Mucosa of rectum (tissue), 2 donors: ENCODE measurements around the gene MYO6.

Source experiments
- H3K27ac ChIP-seq, 2 donors: one replicate each; pipeline ENCODE4 v1.7.0; 2013; ENCODE audit warnings: inconsistent platforms in 2 of 2, low read depth in 2 of 2, low read length in 2 of 2
- H3K27me3 ChIP-seq, 2 donors: one replicate each; pipeline ENCODE4 v1.7.0; 2013; ENCODE audit warnings: low read length in 2 of 2; ENCODE audit not compliant: control insufficient read depth in 2 of 2, insufficient read depth in 2 of 2
- H3K36me3 ChIP-seq, 2 donors: one replicate each; pipeline ENCODE4 v1.7.0; 2013; ENCODE audit warnings: low read length in 2 of 2; ENCODE audit not compliant: control insufficient read depth in 2 of 2, insufficient read depth in 2 of 2
- H3K4me1 ChIP-seq, 2 donors: one replicate each; pipeline ENCODE4 v1.7.0; 2013; ENCODE audit warnings: low read length in 2 of 2, mild to moderate bottlenecking in 1 of 2; ENCODE audit not compliant: control insufficient read depth in 2 of 2, insufficient read depth in 2 of 2
- H3K4me3 ChIP-seq, 2 donors: one replicate each; pipeline ENCODE4 v1.7.0; 2013; ENCODE audit warnings: low read length in 2 of 2
- H3K9ac ChIP-seq, 2 donors: one replicate each; pipeline ENCODE4 v1.7.0; 2013; ENCODE audit warnings: low read length in 2 of 2, low read depth in 1 of 2, mild to moderate bottlenecking in 1 of 2
- H3K9me3 ChIP-seq, 2 donors: one replicate each; pipeline ENCODE4 v1.7.0; 2013; ENCODE audit warnings: low read length in 2 of 2; ENCODE audit not compliant: control insufficient read depth in 2 of 2
- donor health status: healthy.
- donor health status: Normal muscosa, but diverticular disease.

Gene MYO6

GRCh38 chr6:75746221-75746620 is 2.8 kb upstream of the MYO6 start:
- H3K4me3 ChIP-seq = no peak overlapping the region
- no peak overlapping the region for H3K9ac ChIP-seq
- H3K9me3 ChIP-seq = no peaks in the 10 kb centered on the region
- H3K4me1 ChIP-seq = peaks cover 0 to 4% of the 10 kb centered on the region in 2 donors
- H3K36me3 ChIP-seq = no peaks in the 10 kb centered on the region
- no peaks in the 10 kb centered on the region for H3K27me3 ChIP-seq
- H3K27ac ChIP-seq = no peak overlapping the region

- Histone ChIP-seq H3K4me1 (peaks cover 2 to 7% of the 10 kb centered on the region in 2 donors), H3K27ac (no peak overlapping the region), H3K27me3 (no peaks in the 10 kb centered on the region), H3K36me3 (no peaks in the 10 kb centered on the region), H3K9ac (no peak overlapping the region), H3K9me3 (no peaks in the 10 kb centered on the region), H3K4me3 (no peak overlapping the region)
These were observed 1.7 kb upstream of the MYO6 start for GRCh38 chr6:75747152-75747992.

DNA sequence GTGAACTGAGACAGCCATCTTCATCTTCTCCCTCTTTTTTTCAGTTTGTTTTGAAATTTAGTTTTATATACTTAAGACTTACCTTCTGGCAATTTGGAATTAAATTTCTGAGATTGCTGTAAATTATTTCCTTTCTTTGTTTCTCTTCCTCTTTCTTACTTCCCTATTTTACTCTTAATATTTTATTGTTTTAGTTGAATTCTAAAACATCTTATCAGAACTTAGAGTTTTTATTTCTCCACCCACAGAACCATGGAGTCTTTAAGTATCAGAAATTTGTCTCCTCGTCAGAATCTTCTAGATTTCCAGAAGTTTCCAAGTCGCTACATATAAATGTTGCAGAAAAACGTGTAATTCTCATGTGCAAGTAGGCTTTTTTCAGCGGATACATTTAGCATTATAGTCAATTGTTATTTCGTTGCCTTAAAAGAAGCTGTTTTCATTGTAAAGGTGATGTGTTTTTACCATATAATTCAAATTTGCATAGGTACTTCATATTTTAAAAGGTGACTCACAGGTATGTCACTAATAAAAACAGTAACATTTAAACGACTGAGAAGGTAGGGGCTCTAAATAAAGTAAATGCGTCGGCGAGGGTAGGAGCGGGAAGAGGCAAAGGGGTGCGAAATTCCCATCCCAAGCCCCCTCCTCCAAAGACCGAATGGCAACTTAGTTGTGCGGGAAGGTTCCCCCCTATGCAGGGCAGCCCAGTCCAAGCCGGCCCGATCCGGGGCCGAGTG is 866 bp upstream of the MYO6 start:
- Histone ChIP-seq H3K36me3 (no peaks in the 10 kb centered on the region), H3K27ac (peak overlapping the region; percentile 93 to 95), H3K27me3 (no peaks in the 10 kb centered on the region), H3K4me1 (peaks cover 2 to 7% of the 10 kb centered on the region in 2 donors), H3K9ac (peak overlapping the region; percentile 92 to 96), H3K4me3 (peak overlapping the region; percentile 95 to 99), H3K9me3 (no peaks in the 10 kb centered on the region)

GRCh38 chr6:75751443-75751842 is 2.4 kb downstream of the MYO6 start:
- H3K27ac ChIP-seq = no peak overlapping the region
- H3K4me1 ChIP-seq = peaks cover 2 to 3% of the 10 kb centered on the region in 2 donors
- peak overlapping the region in 1 of 2 donors; percentile 9 for H3K4me3 ChIP-seq
- H3K36me3 ChIP-seq = no peaks in the 10 kb centered on the region
- H3K9ac ChIP-seq = no peak overlapping the region
- no peaks in the 10 kb centered on the region for H3K27me3 ChIP-seq
- no peaks in the 10 kb centered on the region for H3K9me3 ChIP-seq

DNA sequence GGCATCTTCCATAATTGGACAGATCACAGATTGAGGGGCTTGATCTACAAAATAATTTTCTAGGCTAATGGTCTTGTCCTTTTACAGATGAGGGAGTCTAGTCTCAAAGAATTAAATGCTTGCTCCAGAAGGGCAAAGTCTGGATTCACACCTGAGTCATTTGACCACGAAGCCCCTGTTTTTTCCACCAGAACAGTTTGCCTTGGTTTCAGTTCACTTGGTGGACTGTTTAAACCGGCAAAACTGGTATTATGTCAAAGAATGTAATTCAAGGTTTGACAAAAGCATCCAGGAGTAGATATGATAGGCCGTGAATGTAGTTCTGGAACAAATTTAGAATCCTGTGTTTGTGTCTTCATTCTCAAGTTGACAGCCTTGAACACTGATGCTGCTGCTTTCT is 3.3 kb downstream of the MYO6 start:
- H3K4me3 ChIP-seq = no peak overlapping the region
- H3K4me1 ChIP-seq = peaks cover 2 to 3% of the 10 kb centered on the region in 2 donors
- H3K9ac ChIP-seq = no peak overlapping the region
- no peaks in the 10 kb centered on the region for H3K9me3 ChIP-seq
- no peaks in the 10 kb centered on the region for H3K36me3 ChIP-seq
- H3K27me3 ChIP-seq = no peaks in the 10 kb centered on the region
- no peak overlapping the region for H3K27ac ChIP-seq

DNA sequence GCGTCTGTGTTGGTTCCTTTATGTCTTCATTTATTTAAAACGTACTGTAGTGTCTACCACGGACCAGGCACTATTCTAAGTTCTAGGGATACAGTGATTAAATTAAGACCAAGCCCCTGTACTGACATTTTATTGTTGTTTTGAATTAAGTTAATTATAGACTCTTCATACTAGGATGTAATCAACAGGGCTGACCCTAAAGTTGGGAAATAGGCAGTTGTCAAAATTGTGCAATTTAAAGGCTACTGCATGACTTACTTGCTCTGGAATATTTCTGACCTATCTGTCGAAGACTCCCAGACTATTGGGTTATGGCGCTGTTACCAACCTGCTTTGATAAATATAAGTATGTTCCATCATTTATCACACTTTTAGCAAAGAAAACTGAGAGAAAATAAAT is 6.7 kb downstream of the MYO6 start:
- H3K4me3 ChIP-seq = no peak overlapping the region
- no peak overlapping the region for H3K27ac ChIP-seq
- peaks cover 0 to 3% of the 10 kb centered on the region in 2 donors for H3K27me3 ChIP-seq
- no peaks in the 10 kb centered on the region for H3K36me3 ChIP-seq
- peaks cover 2 to 3% of the 10 kb centered on the region in 2 donors for H3K4me1 ChIP-seq
- no peak overlapping the region for H3K9ac ChIP-seq
- H3K9me3 ChIP-seq = no peaks in the 10 kb centered on the region

- no peak overlapping the region for H3K4me3 ChIP-seq
- H3K27me3 ChIP-seq = peaks cover 0 to 3% of the 10 kb centered on the region in 2 donors
- no peaks in the 10 kb centered on the region for H3K36me3 ChIP-seq
- no peak overlapping the region for H3K9ac ChIP-seq
- peaks cover 0 to under 1% of the 10 kb centered on the region in 2 donors for H3K4me1 ChIP-seq
- H3K27ac ChIP-seq = no peak overlapping the region
- H3K9me3 ChIP-seq = no peaks in the 10 kb centered on the region
These were observed 8.3 kb downstream of the MYO6 start for GRCh38 chr6:75757295-75757694.

DNA sequence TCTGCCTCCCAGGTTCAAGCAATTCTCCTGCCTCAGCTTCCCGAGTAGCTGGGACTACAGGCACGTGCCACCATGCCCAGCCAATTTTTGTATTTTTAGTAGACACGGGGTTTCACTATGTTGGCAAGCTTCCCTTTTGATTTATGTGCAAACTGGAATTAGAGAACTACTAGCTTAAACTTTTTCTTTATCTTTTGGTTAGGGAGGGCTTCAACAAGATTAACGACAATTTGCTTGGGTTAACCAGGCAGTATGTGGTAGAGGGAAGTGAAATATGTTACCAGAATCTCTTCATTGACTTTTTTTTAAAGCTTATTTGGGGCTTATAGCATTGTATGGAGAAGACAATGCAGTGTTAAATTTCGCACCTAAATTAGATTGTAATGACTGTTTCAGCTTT is 9.0 kb downstream of the MYO6 start:
- Histone ChIP-seq H3K4me1 (no peaks in the 10 kb centered on the region), H3K9me3 (no peaks in the 10 kb centered on the region), H3K27ac (no peak overlapping the region), H3K4me3 (no peak overlapping the region), H3K9ac (no peak overlapping the region), H3K36me3 (no peaks in the 10 kb centered on the region), H3K27me3 (peaks cover 0 to 3% of the 10 kb centered on the region in 2 donors)

GRCh38 chr6:75759207-75759606 is 10.2 kb downstream of the MYO6 start:
- Histone ChIP-seq H3K27ac (no peak overlapping the region), H3K9ac (no peak overlapping the region), H3K4me3 (no peak overlapping the region), H3K9me3 (no peaks in the 10 kb centered on the region), H3K27me3 (peaks cover 0 to 3% of the 10 kb centered on the region in 2 donors), H3K36me3 (peaks cover 0 to 2% of the 10 kb centered on the region in 2 donors), H3K4me1 (no peaks in the 10 kb centered on the region)

DNA sequence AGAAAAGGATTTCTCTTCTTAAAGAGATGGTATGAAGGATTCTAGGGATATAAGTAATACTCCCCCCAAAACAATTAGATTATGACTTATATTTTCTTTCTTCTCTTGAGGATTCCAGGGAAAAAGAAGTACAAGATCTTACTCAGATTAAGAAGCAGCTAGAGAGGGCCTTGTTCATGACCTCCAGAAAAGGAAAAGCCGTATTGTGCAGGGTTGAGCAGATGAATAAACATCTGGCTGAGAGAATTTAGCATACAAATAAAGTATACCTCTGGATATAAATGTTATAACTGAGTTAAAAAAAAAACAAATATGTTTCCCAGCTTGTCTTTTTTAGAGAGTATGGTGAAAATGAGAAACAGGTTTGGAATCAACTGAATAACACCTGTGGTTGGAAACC is 11.3 kb downstream of the MYO6 start:
- no peaks in the 10 kb centered on the region for H3K9me3 ChIP-seq
- no peak overlapping the region for H3K9ac ChIP-seq
- no peak overlapping the region for H3K27ac ChIP-seq
- H3K36me3 ChIP-seq = peaks cover 0 to 3% of the 10 kb centered on the region in 2 donors
- H3K27me3 ChIP-seq = peaks cover 0 to 3% of the 10 kb centered on the region in 2 donors
- no peak overlapping the region for H3K4me3 ChIP-seq
- no peaks in the 10 kb centered on the region for H3K4me1 ChIP-seq
